Keratinocyte (primary cell): ENCODE data around the gene CDC20B. TPM values are rescaled to one million over a fixed set of nuclear protein-coding genes. Genes with fewer than 3 reads are reported as not detected.

ENCODE experiments used
- DNase-seq: peaks from one replicate; pipeline ENCODE4 v3.0.0-alpha.2; 2011; ENCODE audit warnings: low read depth, missing footprints, low spot score
- FAIRE-seq: peaks from 2 replicates; lab custom pipeline; 2011; peaks lifted over from hg19 to GRCh38; lab: Jason Lieb, UNC
- H2AFZ ChIP-seq: 2 replicates; pipeline ENCODE4 v1.6.0; 2012; ENCODE audit warnings: low read length, control low read depth, inconsistent platforms; ENCODE audit not compliant: control insufficient read depth
- H3K27ac ChIP-seq: 2 replicates; pipeline ENCODE4 v1.5.1; 2011; ENCODE audit warnings: low read length; ENCODE audit not compliant: control insufficient read depth, insufficient read depth
- H3K27me3 ChIP-seq: 3 replicates; pipeline ENCODE4 v1.6.0; 2011; ENCODE audit warnings: low read length; ENCODE audit not compliant: control insufficient read depth, insufficient read depth; ENCODE audit errors: extremely low read depth
- H3K36me3 ChIP-seq, 2 experiments: 2 replicates in 1 of 2; 3 replicates in 1 of 2; pipeline ENCODE4 v1.5.1; 2011; ENCODE audit warnings: low read length in 2 of 2, mild to moderate bottlenecking in 1 of 2; ENCODE audit not compliant: control insufficient read depth in 2 of 2, insufficient read depth in 2 of 2; ENCODE audit errors: extremely low read depth in 1 of 2
- H3K4me1 ChIP-seq: 3 replicates; pipeline ENCODE4 v1.5.1; 2011; ENCODE audit warnings: low read length; ENCODE audit not compliant: control insufficient read depth, insufficient read depth; ENCODE audit errors: extremely low read depth
- H3K4me2 ChIP-seq: 3 replicates; pipeline ENCODE4 v1.6.0; 2011; ENCODE audit warnings: low read depth, low read length; ENCODE audit not compliant: control insufficient read depth, insufficient read depth; ENCODE audit errors: extremely low read depth
- H3K4me3 ChIP-seq, 3 experiments: fragments of 200-600 bp in 1 of 3; sonication (generic) in 1 of 3; 2 replicates in 2 of 3; 3 replicates in 1 of 3; pipeline ENCODE4 v1.5.1; 2011 to 2016; ENCODE audit warnings: low read length in 3 of 3, mild to moderate bottlenecking in 3 of 3, control low read depth in 2 of 3, inconsistent platforms in 1 of 3, low read depth in 1 of 3, mixed read lengths in 1 of 3, mixed run types in 1 of 3, moderate library complexity in 1 of 3; ENCODE audit not compliant: control insufficient read depth in 2 of 3, insufficient read depth in 2 of 3; ENCODE audit errors: extremely low read depth in 1 of 3
- H3K79me2 ChIP-seq: 2 replicates; pipeline ENCODE4 v1.6.0; 2012; ENCODE audit warnings: low read length; ENCODE audit not compliant: control insufficient read depth, insufficient read depth
- H3K9ac ChIP-seq: 3 replicates; pipeline ENCODE4 v1.6.0; 2011; ENCODE audit warnings: low read length; ENCODE audit not compliant: control insufficient read depth, insufficient read depth; ENCODE audit errors: extremely low read depth
- H3K9me1 ChIP-seq: 3 replicates; pipeline ENCODE4 v1.6.0; 2011; ENCODE audit warnings: low read length; ENCODE audit not compliant: control insufficient read depth, insufficient read depth; ENCODE audit errors: extremely low read depth
- H3K9me3 ChIP-seq: 2 replicates; pipeline ENCODE4 v1.5.1; 2012; ENCODE audit warnings: low read depth, low read length; ENCODE audit not compliant: control insufficient read depth
- H4K20me1 ChIP-seq: 3 replicates; pipeline ENCODE4 v1.6.0; 2011; ENCODE audit warnings: low read length; ENCODE audit not compliant: control insufficient read depth, insufficient read depth; ENCODE audit errors: extremely low read depth
- EZH2 ChIP-seq: IDR thresholded peaks from one replicate; pipeline ENCODE4 v1.6.1; 2012; ENCODE audit warnings: inconsistent platforms, mild to moderate bottlenecking, low read length, moderate library complexity
- dilution Hi-C: fragments of 300-500 bp; cut with MboI; formaldehyde crosslinking; loops from one replicate; pipeline ENCODE4 v1.7.0; 2020; ENCODE audit warnings: low sequenced_read_pairs; ENCODE audit not compliant: extremely low pct_ligation_motif_present
- polyA plus RNA-seq, 5 experiments: library from polyadenylated mRNA; depleted of rRNA in 3 of 5; stranded (reverse) in 3 of 5; stranded (forward) in 1 of 5; unstranded in 1 of 5; fragments of >200 nt; gene quantifications; 1 replicate in 1 of 5; 2 replicates in 3 of 5; 3 replicates in 1 of 5; pipeline versions ENCODE4 v1.2.1 to v1.2.3, GENCODE V29; 2011 to 2012; ENCODE audit warnings: missing spikeins in 2 of 5, low read depth in 1 of 5, low replicate concordance in 1 of 5
- TF ChIP-seq, protein P1 (sequence below), 3 experiments: IDR thresholded peaks in 1 of 3; conservative IDR thresholded peaks in 1 of 3; optimal IDR thresholded peaks in 1 of 3; 2 replicates in 2 of 3; 3 replicates in 1 of 3; pipeline versions ENCODE3 to v1.5.1; 2011; ENCODE audit warnings: low read length in 3 of 3, mild to moderate bottlenecking in 3 of 3, moderate library complexity in 2 of 3, control low read depth in 1 of 3, inconsistent platforms in 1 of 3; ENCODE audit not compliant: insufficient read depth in 2 of 3; ENCODE audit errors: extremely low read depth in 1 of 3

Gene CDC20B
- polyA plus RNA-seq, 1 donor (not counting 4 experiments of a cell fraction or from before 2014, with no cell fraction given) = 0.03 TPM

GRCh38 chr5:55218967-55219366, 46.0 kb upstream of the CDC20B start:
- H3K27ac ChIP-seq = no peak overlapping the region
- no peaks in the 10 kb centered on the region for H4K20me1 ChIP-seq
- H2AFZ ChIP-seq = no peak overlapping the region
- FAIRE-seq (no peak), DNase-seq (no peak)
- H3K27me3 ChIP-seq = peaks cover 36% of the 10 kb centered on the region
- dilution Hi-C loops = no loop called here
- H3K9me1 ChIP-seq = no peaks in the 10 kb centered on the region
- no peak overlapping the region for H3K4me3 ChIP-seq
- no peaks in the 10 kb centered on the region for H3K36me3 ChIP-seq
- H3K9ac ChIP-seq = no peak overlapping the region
- H3K79me2 ChIP-seq = no peaks in the 10 kb centered on the region
- no peak for TF ChIP-seq EZH2
- TF ChIP-seq, protein P1, sequence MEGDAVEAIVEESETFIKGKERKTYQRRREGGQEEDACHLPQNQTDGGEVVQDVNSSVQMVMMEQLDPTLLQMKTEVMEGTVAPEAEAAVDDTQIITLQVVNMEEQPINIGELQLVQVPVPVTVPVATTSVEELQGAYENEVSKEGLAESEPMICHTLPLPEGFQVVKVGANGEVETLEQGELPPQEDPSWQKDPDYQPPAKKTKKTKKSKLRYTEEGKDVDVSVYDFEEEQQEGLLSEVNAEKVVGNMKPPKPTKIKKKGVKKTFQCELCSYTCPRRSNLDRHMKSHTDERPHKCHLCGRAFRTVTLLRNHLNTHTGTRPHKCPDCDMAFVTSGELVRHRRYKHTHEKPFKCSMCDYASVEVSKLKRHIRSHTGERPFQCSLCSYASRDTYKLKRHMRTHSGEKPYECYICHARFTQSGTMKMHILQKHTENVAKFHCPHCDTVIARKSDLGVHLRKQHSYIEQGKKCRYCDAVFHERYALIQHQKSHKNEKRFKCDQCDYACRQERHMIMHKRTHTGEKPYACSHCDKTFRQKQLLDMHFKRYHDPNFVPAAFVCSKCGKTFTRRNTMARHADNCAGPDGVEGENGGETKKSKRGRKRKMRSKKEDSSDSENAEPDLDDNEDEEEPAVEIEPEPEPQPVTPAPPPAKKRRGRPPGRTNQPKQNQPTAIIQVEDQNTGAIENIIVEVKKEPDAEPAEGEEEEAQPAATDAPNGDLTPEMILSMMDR (optimal IDR thresholded peaks at IDR 0.05 in 1 of 3, IDR thresholded peaks at IDR 0.05 in 1 of 3, conservative IDR thresholded peaks at IDR 0.05 in 1 of 3; ENCODE audit: extremely low read depth in 1 of 3, insufficient read depth in 2 of 3, low read length in 3 of 3) = peak in 1 of 3 experiments; percentile 35
- peaks cover 8% of the 10 kb centered on the region for H3K4me1 ChIP-seq
- no peak overlapping the region for H3K4me2 ChIP-seq
- peaks cover 2% of the 10 kb centered on the region for H3K9me3 ChIP-seq

GRCh38 chr5:55211184-55211874, 38.4 kb upstream of the CDC20B start:
- no peaks in the 10 kb centered on the region for H3K36me3 ChIP-seq
- H3K4me3 ChIP-seq = no peak overlapping the region
- no peak overlapping the region for H3K27ac ChIP-seq
- FAIRE-seq (no peak), DNase-seq (no peak)
- H3K9me3 ChIP-seq = no peaks in the 10 kb centered on the region
- H3K79me2 ChIP-seq = no peaks in the 10 kb centered on the region
- H3K9me1 ChIP-seq = no peaks in the 10 kb centered on the region
- no peak overlapping the region for H3K9ac ChIP-seq
- no peaks in the 10 kb centered on the region for H3K27me3 ChIP-seq
- no peak overlapping the region for H2AFZ ChIP-seq
- H3K4me2 ChIP-seq = no peak overlapping the region
- no peaks in the 10 kb centered on the region for H3K4me1 ChIP-seq
- dilution Hi-C loops = no loop called here
- TF ChIP-seq EZH2 = no peak
- TF ChIP-seq, protein P1 (optimal IDR thresholded peaks at IDR 0.05 in 1 of 3, IDR thresholded peaks at IDR 0.05 in 1 of 3, conservative IDR thresholded peaks at IDR 0.05 in 1 of 3; ENCODE audit: extremely low read depth in 1 of 3, insufficient read depth in 2 of 3, low read length in 3 of 3) = no peak
- no peaks in the 10 kb centered on the region for H4K20me1 ChIP-seq
